GM18517 (cell line): ENCODE measurements around the gene FAM98B.

Experiments used
- ATAC-seq: cut with Tn5 transposase; IDR thresholded peaks from one replicate; pipeline ENCODE4 v1.9.1; 2021; ENCODE audit warnings: mild to moderate bottlenecking, moderate library complexity; ENCODE audit not compliant: unreplicated experiment

The FAM98B gene

GRCh38 chr15:38460543-38460942 lies 6.6 kb downstream of the FAM98B start:
- peak; percentile 19 for ATAC-seq

GRCh38 chr15:38461066-38461833 lies 7.3 kb downstream of the FAM98B start:
- ATAC-seq, result peak; percentile 85

- no peak for ATAC-seq
Observed at GRCh38 chr15:38463893-38464292, 10.0 kb downstream of the FAM98B start.

- no peak for ATAC-seq
Observed at GRCh38 chr15:38464675-38465074, 10.7 kb downstream of the FAM98B start.

GRCh38 chr15:38470816-38471215 lies 16.9 kb downstream of the FAM98B start:
- no peak for ATAC-seq

- no peak for ATAC-seq
Observed at GRCh38 chr15:38471974-38472373, 18.0 kb downstream of the FAM98B start.

- ATAC-seq, result peak; percentile 97
Observed at GRCh38 chr15:38474155-38474757, 20.3 kb downstream of the FAM98B start.

- no peak for ATAC-seq
Observed at GRCh38 chr15:38475361-38475760, 21.4 kb downstream of the FAM98B start.

GRCh38 chr15:38476120-38476519 lies 22.2 kb downstream of the FAM98B start:
- ATAC-seq, result no peak

- no peak for ATAC-seq
Observed at GRCh38 chr15:38477637-38478036, 23.7 kb downstream of the FAM98B start.

- no peak for ATAC-seq
Observed at GRCh38 chr15:38479266-38479665, 25.3 kb downstream of the FAM98B start.

- no peak for ATAC-seq
Observed at GRCh38 chr15:38479756-38480155, 25.8 kb downstream of the FAM98B start.

- no peak for ATAC-seq
Observed at GRCh38 chr15:38481113-38481512, 27.2 kb downstream of the FAM98B start.

- ATAC-seq, result no peak
Observed at GRCh38 chr15:38481761-38482160, 27.8 kb downstream of the FAM98B start.

GRCh38 chr15:38482572-38482971 lies 28.6 kb downstream of the FAM98B start:
- no peak for ATAC-seq

- no peak for ATAC-seq
Observed at GRCh38 chr15:38486936-38487335, 33.0 kb downstream of the FAM98B start.

GRCh38 chr15:38487378-38487777 lies 33.5 kb downstream of the FAM98B start:
- ATAC-seq, result no peak

GRCh38 chr15:38490242-38490922 lies 36.5 kb downstream of the FAM98B start:
- no peak for ATAC-seq

- ATAC-seq, result no peak
Observed at GRCh38 chr15:38496151-38496550, 42.2 kb downstream of the FAM98B start.

GRCh38 chr15:38499651-38500050 lies 45.7 kb downstream of the FAM98B start:
- no peak for ATAC-seq

GRCh38 chr15:38503496-38503895 lies 49.6 kb downstream of the FAM98B start:
- ATAC-seq, result no peak
